Astrocyte (in vitro differentiated cells and primary cell): ENCODE results near the gene SCGB1A1.

Source experiments
- EZH2 ChIP-seq: IDR thresholded peaks from 2 replicates; pipeline ENCODE4 v1.6.1; 2012; ENCODE audit warnings: mild to moderate bottlenecking, low read length, inconsistent platforms; ENCODE audit not compliant: insufficient read depth
- TF ChIP-seq, protein P1 (sequence below): IDR thresholded peaks from 2 replicates; pipeline ENCODE4 v1.5.1; 2011; ENCODE audit warnings: low read depth, mild to moderate bottlenecking, inconsistent platforms, low read length, moderate library complexity; ENCODE audit not compliant: insufficient read depth

DNA sequence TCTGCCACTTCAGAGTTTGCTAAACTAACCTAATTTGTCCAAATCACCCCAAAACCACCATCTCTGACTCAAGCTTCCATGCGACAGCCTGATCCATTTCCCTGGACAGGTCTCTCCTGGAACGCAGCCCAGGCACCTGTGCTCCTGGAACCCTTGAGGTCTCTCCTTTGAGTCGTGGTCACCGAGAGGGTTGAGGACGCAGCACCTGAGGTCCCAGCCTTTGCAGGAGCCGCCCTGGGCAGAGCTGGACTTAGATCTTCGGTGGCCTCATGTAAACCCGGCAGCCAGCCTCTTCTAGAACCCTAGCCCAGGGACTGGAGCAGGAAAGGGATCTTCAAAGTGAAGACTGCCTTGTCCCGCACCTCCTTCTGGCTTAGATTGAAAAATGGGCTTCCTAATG lies 44.0 kb upstream of the SCGB1A1 start:
- TF ChIP-seq, protein P1, sequence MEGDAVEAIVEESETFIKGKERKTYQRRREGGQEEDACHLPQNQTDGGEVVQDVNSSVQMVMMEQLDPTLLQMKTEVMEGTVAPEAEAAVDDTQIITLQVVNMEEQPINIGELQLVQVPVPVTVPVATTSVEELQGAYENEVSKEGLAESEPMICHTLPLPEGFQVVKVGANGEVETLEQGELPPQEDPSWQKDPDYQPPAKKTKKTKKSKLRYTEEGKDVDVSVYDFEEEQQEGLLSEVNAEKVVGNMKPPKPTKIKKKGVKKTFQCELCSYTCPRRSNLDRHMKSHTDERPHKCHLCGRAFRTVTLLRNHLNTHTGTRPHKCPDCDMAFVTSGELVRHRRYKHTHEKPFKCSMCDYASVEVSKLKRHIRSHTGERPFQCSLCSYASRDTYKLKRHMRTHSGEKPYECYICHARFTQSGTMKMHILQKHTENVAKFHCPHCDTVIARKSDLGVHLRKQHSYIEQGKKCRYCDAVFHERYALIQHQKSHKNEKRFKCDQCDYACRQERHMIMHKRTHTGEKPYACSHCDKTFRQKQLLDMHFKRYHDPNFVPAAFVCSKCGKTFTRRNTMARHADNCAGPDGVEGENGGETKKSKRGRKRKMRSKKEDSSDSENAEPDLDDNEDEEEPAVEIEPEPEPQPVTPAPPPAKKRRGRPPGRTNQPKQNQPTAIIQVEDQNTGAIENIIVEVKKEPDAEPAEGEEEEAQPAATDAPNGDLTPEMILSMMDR: no peak
- no peak for TF ChIP-seq EZH2
